H4 (cell line): ENCODE results near the gene CSNK1D. TPM values are rescaled to one million over a fixed set of nuclear protein-coding genes. Genes with fewer than 3 reads are reported as not detected.

ENCODE experiments used
- DNase-seq: peaks from one replicate; pipeline ENCODE4 v3.0.0-alpha.2; 2015; ENCODE audit warnings: low spot score
- total RNA-seq: library from RNA; depleted of rRNA; stranded (reverse); fragments of >200 nt; shearing (Covaris generic); gene quantifications from 2 replicates; pipeline ENCODE4 v1.2.3, GENCODE V29; 2014

CSNK1D gene
- total RNA-seq, 1 experiment from 2014 or later: 33.9 TPM

GRCh38 chr17:82240506-82241182, 32.9 kb downstream of the CSNK1D start:
- DNase-seq: no peak

GRCh38 chr17:82239926-82240505, 33.5 kb downstream of the CSNK1D start:
- DNase-seq: no peak

- DNase-seq: no peak
Observed at GRCh38 chr17:82239401-82239925, 34.0 kb downstream of the CSNK1D start.

GRCh38 chr17:82238472-82239201, 34.9 kb downstream of the CSNK1D start:
- DNase-seq: peak; percentile 87

- no peak for DNase-seq
Observed at GRCh38 chr17:82237746-82238471, 35.6 kb downstream of the CSNK1D start.

- no peak for DNase-seq
Observed at GRCh38 chr17:82237083-82237745, 36.3 kb downstream of the CSNK1D start.

GRCh38 chr17:82236142-82236971, 37.1 kb downstream of the CSNK1D start:
- DNase-seq: no peak

- DNase-seq: no peak
Observed at GRCh38 chr17:82235775-82236141, 37.7 kb downstream of the CSNK1D start.

GRCh38 chr17:82235056-82235774, 38.3 kb downstream of the CSNK1D start:
- no peak for DNase-seq

GRCh38 chr17:82234211-82235055, 39.1 kb downstream of the CSNK1D start:
- no peak for DNase-seq

GRCh38 chr17:82232876-82233785, 40.4 kb downstream of the CSNK1D start:
- DNase-seq: no peak

GRCh38 chr17:82232322-82232820, 41.1 kb downstream of the CSNK1D start:
- DNase-seq: no peak

GRCh38 chr17:82231562-82232321, 41.8 kb downstream of the CSNK1D start:
- peak; percentile 71 for DNase-seq

- no peak for DNase-seq
Observed at GRCh38 chr17:82231312-82231561, 42.3 kb downstream of the CSNK1D start.

- DNase-seq: peak; percentile 82
Observed at GRCh38 chr17:82230609-82231311, 42.7 kb downstream of the CSNK1D start.
